NCI-H1048 (cell line): ENCODE measurements around the gene GLRA2.

Experiments used
- DNase-seq: peaks from one replicate; lab custom pipeline; 2025; lab: John Stamatoyannopoulos, UW

Gene GLRA2

GRCh38 chrX:14702145-14702544 is 172.8 kb downstream of the GLRA2 start:
- DNase-seq = no peak

GRCh38 chrX:14712096-14712495 is 182.8 kb downstream of the GLRA2 start:
- no peak for DNase-seq

GRCh38 chrX:14717949-14718348 is 188.6 kb downstream of the GLRA2 start:
- DNase-seq = no peak

GRCh38 chrX:14718403-14718802 is 189.1 kb downstream of the GLRA2 start:
- no peak for DNase-seq

- DNase-seq = no peak
Observed at GRCh38 chrX:14729058-14729457, 199.7 kb downstream of the GLRA2 start.

GRCh38 chrX:14738643-14739042 is 209.3 kb downstream of the GLRA2 start:
- no peak for DNase-seq

- no peak for DNase-seq
Observed at GRCh38 chrX:14753441-14753840, 224.1 kb downstream of the GLRA2 start.

- DNase-seq = no peak
Observed at GRCh38 chrX:14758029-14758491, 228.7 kb downstream of the GLRA2 start.

- no peak for DNase-seq
Observed at GRCh38 chrX:14775416-14775815, 246.1 kb downstream of the GLRA2 start.

- no peak for DNase-seq
Observed at GRCh38 chrX:14776901-14777300, 247.6 kb downstream of the GLRA2 start.

- no peak for DNase-seq
Observed at GRCh38 chrX:14777525-14777924, 248.2 kb downstream of the GLRA2 start.

GRCh38 chrX:14779580-14779979 is 250.2 kb downstream of the GLRA2 start:
- DNase-seq = no peak
